Measurements from ENCODE around the gene APOOL.
A peak's percentile ranks its signal among the peaks of the same experiment; 100 is the strongest.

Gene APOOL

DNA sequence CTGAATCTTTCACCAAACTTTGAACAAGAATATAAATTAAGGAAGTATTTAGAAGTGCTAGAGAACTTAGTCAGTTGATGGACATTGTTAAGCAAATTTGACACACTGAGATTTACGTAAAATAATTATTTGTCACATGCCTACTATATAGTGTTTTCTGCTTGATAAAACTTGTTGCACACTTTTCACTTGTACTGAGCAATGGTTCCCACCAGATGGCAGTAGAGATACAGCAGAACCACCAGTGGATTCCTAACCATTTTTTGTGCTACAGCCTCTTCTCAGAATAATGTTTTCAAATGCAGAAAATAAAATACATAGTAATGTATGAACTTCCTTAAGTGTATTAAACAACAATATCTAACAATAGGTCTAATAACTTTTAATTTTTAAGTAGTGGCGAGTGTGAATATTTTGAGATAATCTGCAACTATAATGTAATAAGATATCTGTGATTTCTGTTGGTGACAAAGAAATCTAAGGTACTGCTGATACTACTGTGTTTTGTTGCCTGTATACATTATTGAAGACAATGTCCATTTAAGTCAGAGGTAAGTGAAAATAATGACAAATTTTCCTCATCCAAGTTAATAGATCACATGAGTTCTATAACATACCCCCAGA is 81.2 kb downstream of the APOOL start:
- DNase-seq: peak; percentile 52

DNA sequence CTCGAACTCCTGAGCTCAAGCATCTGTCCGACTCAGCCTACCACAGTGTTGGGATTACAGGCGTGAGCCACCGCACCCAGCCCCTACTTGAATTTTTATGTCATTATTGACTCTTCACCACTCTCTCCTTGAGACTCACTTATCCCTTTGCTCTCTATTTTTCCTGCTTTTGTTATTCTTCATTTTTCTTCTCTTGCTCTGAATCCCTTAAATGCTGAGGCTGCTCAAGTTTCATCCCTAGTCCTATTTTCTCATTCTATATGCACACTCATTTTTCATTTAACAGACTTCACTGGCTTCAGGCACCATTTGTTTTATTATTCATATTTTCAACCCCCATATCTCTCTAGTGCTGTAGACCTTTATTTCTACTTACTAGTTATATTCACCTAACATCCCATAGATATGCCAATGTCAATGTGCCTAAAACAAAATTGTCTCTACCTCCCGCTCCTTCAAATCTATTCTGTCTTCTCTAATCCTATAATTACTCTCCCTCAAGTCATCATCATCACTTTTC is 85.7 kb downstream of the APOOL start:
- no peak for DNase-seq

DNA sequence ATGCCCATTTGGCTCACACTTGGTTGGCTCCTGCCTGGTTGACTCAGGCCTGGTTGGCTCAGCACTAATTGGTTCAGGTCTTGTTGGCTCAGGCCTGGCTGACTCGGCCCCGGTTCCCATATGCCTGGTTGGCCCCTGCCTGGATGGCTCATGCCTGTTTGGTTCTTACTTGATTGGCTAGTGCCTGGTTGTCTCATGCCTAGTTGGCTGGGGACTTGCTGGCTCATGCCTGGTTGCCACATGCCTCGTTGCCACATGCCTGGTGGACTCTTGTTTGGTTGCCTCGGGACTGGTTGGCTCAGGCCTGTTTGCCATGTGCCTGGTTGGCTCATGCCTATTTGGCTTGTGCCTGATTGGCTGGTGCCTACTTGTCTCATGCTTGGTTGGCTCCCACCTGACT is 103.7 kb downstream of the APOOL start:
- DNase-seq: no peak

DNA sequence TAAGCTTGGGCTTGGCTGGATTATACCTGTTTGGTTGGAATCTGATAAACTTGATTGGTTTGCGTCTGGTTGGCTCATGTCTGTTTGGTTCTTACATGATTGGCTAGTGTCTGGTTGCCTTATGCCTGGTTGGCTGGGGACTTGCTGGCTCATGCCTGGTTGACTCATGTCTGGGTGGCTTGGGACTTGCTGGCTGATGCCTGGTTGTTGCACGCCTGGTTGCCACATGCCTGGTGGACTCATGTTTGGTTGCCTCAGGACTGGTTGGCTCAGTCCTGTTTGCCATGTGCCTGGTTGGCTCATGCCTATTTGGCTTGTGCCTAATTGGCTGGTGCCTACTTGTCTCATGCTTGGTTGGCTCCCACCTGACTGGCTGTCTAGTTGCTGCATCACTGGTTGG is 104.5 kb downstream of the APOOL start:
- DNase-seq: no peak

DNA sequence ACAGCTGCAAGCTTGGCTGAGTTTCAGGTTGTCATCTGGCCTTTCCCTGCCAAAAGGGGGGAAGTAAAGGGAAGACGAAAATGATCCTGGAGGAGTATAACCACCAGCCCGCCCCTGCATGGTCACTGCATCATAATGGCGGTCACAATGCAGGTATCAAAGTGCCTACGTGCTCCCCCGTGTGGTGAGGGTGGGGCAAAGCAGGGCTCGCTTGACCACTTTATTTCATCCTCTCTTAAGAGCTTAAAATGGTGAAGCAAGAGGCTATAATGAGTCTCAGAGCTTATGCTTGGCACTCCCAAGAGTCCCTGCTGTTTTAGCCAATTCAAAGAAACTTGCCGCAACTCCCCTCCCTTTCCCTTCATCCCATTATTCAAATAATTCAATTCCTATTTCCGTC is 105.6 kb downstream of the APOOL start:
- DNase-seq: peak; percentile 74

DNA sequence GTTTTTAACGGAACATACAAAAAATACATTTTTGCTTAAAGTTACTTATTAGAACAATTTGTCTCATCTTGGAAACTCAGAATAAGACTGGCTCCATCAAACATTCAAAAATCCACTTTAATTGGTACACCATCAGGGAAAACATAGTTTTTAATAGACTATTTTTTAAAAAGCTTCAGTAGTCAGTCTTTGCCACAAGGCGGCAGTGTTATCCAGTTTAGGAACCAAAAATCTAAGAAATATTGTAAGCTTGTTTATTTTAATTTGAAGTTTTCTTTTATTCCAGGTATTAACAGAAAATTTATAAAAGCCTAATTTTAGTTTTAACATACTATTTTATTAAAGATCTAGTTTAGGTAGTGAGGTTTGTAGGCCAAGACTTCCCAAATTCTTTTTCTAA is 107.7 kb downstream of the APOOL start:
- peak; percentile 49 for DNase-seq

DNA sequence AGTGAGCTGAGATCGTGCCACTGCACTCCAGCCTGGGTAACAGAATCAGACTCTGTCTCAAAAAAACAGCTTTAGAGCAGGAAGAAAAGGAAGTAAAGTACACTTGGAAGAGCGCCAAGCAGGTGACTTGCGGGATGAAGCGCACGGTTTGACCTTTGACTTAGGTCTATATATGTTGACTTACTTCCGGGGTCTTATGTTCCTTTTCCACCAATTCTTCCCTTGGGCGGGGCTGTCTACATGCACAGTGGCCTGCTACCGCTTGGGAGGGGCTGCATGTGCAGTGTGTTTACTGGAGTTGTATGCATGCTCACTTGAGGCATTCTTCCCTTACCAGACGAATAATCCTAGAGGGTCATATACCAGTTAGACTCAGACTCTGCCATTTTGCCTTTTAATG is 108.6 kb downstream of the APOOL start:
- DNase-seq: peak; percentile 32

DNA sequence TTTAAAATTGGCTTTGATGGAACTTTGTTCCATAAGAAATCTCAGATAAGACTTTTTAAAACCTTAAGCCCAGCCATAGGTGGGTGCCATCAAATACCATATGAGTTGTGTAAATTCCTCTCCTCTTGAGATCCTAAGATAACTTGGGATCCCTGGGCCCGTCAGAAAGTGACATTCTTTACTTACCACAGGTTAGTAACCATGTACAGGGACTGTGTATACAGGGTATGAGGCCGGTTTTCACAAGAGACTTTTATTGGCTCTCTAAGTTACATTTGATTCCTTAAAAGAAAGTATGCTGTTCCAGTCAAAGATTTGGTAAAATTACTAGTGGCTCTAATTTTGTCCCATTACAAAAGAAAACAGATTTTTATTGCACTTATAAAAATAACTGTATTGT is 110.1 kb downstream of the APOOL start:
- DNase-seq: no peak

DNA sequence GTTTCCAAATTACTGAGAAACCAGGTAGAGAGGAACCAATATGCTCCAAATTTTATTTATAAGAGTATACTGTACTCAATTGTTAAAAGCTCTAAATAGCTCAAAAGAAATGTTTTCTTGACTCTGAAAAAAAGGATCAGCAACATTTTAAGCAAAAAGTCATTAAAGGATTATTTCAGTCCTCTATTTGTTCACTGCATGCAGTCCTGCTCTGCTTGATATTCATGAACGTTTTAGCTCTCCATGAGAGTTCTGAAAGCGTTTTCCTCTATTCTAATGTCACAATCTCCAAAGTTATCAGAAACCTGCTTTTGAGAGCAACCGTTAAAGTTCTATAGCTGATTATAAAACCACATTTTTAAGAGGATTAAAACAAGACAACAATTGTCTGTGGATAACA is 110.5 kb downstream of the APOOL start:
- no peak for DNase-seq

DNA sequence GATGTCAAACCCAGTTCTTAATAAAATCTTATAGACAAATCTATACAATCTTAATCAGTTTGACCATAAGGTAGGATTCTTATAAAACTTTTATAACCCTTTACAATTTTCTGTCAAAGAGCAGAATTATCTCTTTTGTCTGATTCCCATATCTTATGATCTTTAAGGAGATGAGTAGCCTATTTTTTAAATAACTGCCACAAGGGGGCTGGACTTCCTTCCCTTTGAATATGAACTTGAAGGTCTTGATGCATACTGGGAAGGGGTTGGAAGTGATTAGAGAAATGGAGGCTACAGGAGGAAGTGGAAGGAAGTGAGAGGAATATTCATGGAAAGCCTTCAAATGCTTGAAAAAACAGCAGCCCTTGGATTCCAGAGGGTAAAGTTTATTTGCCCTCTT is 111.1 kb downstream of the APOOL start:
- peak; percentile 10 for DNase-seq

DNA sequence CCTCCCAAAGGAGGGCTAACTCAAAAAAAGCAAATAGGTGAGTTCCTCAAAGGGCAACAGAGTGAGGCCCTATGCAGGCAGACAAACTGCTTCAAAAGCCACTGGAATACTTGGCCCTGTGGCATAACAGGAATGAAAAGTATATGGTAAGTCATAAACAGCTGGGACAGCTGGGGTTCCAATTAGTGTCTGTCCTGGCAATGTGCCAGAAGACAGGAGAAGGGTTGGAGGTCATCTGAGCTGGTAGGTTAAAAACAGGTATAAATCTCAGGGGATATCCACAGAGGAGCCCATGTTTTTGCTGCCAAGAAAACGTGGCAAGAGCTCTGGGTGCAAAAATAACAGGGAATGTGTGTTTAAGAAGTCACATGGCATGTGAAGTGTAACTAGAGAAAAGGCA is 111.6 kb downstream of the APOOL start:
- no peak for DNase-seq

DNA sequence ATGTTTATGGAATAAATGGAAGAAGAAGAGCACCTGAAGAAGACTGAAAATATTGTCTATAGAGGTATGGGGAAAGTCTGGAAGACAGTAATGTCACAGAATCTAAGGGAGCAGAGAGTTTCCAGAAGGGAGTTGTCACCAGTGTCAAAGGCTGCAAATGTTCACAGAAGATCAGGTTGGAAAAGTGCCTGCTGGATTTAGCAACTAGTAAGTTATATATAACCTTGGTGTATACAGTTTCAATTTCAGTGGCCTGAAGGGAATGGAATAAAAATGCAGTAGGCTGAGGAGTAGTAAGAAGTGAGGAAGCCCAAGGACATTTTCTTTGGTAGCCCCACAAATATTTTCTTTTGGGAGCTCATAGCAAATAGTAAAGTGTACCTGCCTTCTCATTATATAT is 132.7 kb downstream of the APOOL start:
- DNase-seq: no peak

DNA sequence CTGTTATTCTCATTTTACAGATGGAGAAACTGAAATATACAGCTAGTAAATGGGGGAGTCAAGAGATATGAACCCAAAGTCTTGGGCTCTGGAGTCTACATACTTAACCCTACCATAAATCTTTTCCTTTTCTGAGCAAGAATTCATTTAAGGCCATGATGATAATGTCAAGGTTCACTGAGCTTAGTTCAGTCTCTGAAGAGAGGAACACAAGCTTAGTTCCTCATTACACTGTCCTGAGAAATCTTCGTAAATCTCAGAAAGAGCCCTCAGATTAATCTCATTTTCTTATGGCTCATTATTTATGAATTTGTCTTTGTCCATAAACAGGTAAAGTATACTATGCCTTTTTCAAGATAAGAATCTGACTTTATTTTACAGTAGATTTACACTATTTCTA is 135.7 kb downstream of the APOOL start:
- DNase-seq: no peak

DNA sequence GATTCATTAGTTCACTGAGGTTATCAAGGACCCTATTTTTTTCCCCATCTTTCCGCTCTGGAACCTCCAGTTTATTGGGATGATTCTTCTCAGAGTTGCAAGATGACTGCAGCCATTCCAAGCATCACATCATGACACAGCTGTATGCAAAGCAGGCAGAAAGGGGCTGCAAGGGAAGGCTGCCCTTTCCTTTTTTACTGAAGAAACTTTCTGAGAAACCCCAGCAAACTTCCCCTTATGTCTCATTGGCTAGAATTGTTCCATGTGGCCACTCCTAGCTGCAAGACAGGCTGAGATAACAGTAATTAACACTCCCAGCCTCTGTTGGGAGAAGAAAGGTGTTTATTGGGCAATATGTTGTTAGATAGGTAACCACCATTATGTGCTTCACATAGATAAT is 137.3 kb downstream of the APOOL start:
- DNase-seq: peak; percentile 7
